ENCODE results near the gene GMPPB. TPM values are rescaled to one million over a fixed set of nuclear protein-coding genes. Genes with fewer than 3 reads are reported as not detected.

Gene GMPPB
- polyA plus RNA-seq, 1 donor (not counting 4 experiments of a cell fraction or from before 2014, with no cell fraction given): 17.4 TPM

- DNase-seq (ENCODE audit: low read depth, low spot score): no peak
- Histone ChIP-seq H4K20me1 (ENCODE audit: control insufficient read depth, extremely low read depth, insufficient read depth, low read length) (no peaks in the 10 kb centered on the region), H3K9ac (ENCODE audit: control insufficient read depth, extremely low read depth, insufficient read depth, low read length) (no peak overlapping the region), H3K9me3 (ENCODE audit: control insufficient read depth, low read depth, low read length) (no peaks in the 10 kb centered on the region), H3K4me2 (ENCODE audit: control insufficient read depth, extremely low read depth, insufficient read depth, low read depth, low read length) (no peak overlapping the region), H3K79me2 (ENCODE audit: control insufficient read depth, insufficient read depth, low read length) (no peaks in the 10 kb centered on the region), H2AFZ (ENCODE audit: control insufficient read depth, low read length) (no peak overlapping the region), H3K36me3 (ENCODE audit: control insufficient read depth in 2 of 2, extremely low read depth in 1 of 2, insufficient read depth in 2 of 2, low read length in 2 of 2) (peaks cover 10 to 30% of the 10 kb centered on the region in 2 experiments), H3K27ac (ENCODE audit: control insufficient read depth, insufficient read depth, low read length) (no peak overlapping the region), H3K9me1 (ENCODE audit: control insufficient read depth, extremely low read depth, insufficient read depth, low read length) (no peaks in the 10 kb centered on the region), H3K4me1 (ENCODE audit: control insufficient read depth, extremely low read depth, insufficient read depth, low read length) (peaks cover 4% of the 10 kb centered on the region), H3K27me3 (ENCODE audit: control insufficient read depth, extremely low read depth, insufficient read depth, low read length) (no peaks in the 10 kb centered on the region), H3K4me3 (ENCODE audit: control insufficient read depth in 2 of 3, extremely low read depth in 1 of 3, insufficient read depth in 2 of 3, low read depth in 1 of 3, low read length in 3 of 3) (no peak overlapping the region)
- dilution Hi-C loops (cut with MboI; ENCODE audit: extremely low pct_ligation_motif_present, low sequenced_read_pairs): no loop called here
- no peak for FAIRE-seq
- TF ChIP-seq EZH2 (IDR thresholded peaks at IDR 0.05; ENCODE audit: low read length) (no peak), CTCF (optimal IDR thresholded peaks at IDR 0.05 in 1 of 3, IDR thresholded peaks at IDR 0.05 in 1 of 3, conservative IDR thresholded peaks at IDR 0.05 in 1 of 3; ENCODE audit: extremely low read depth in 1 of 3, insufficient read depth in 2 of 3, low read length in 3 of 3) (no peak)
Observed at GRCh38 chr3:49707113-49707480, 16.7 kb downstream of the GMPPB start.

GRCh38 chr3:49706456-49707112, 17.2 kb downstream of the GMPPB start:
- TF ChIP-seq EZH2 (IDR thresholded peaks at IDR 0.05; ENCODE audit: low read length) (no peak), CTCF (optimal IDR thresholded peaks at IDR 0.05 in 1 of 3, IDR thresholded peaks at IDR 0.05 in 1 of 3, conservative IDR thresholded peaks at IDR 0.05 in 1 of 3; ENCODE audit: extremely low read depth in 1 of 3, insufficient read depth in 2 of 3, low read length in 3 of 3) (no peak)
- FAIRE-seq (no peak), DNase-seq (ENCODE audit: low read depth, low spot score) (no peak)
- Histone ChIP-seq H2AFZ (ENCODE audit: control insufficient read depth, low read length) (no peak overlapping the region), H3K9ac (ENCODE audit: control insufficient read depth, extremely low read depth, insufficient read depth, low read length) (no peak overlapping the region), H3K9me3 (ENCODE audit: control insufficient read depth, low read depth, low read length) (no peaks in the 10 kb centered on the region), H3K9me1 (ENCODE audit: control insufficient read depth, extremely low read depth, insufficient read depth, low read length) (no peaks in the 10 kb centered on the region), H3K4me1 (ENCODE audit: control insufficient read depth, extremely low read depth, insufficient read depth, low read length) (peaks cover 4% of the 10 kb centered on the region), H3K4me2 (ENCODE audit: control insufficient read depth, extremely low read depth, insufficient read depth, low read depth, low read length) (no peak overlapping the region), H3K79me2 (ENCODE audit: control insufficient read depth, insufficient read depth, low read length) (no peaks in the 10 kb centered on the region), H3K27ac (ENCODE audit: control insufficient read depth, insufficient read depth, low read length) (no peak overlapping the region), H3K36me3 (ENCODE audit: control insufficient read depth in 2 of 2, extremely low read depth in 1 of 2, insufficient read depth in 2 of 2, low read length in 2 of 2) (peaks cover 15 to 32% of the 10 kb centered on the region in 2 experiments), H3K27me3 (ENCODE audit: control insufficient read depth, extremely low read depth, insufficient read depth, low read length) (no peaks in the 10 kb centered on the region), H4K20me1 (ENCODE audit: control insufficient read depth, extremely low read depth, insufficient read depth, low read length) (no peaks in the 10 kb centered on the region), H3K4me3 (ENCODE audit: control insufficient read depth in 2 of 3, extremely low read depth in 1 of 3, insufficient read depth in 2 of 3, low read depth in 1 of 3, low read length in 3 of 3) (no peak overlapping the region)
- dilution Hi-C loops (cut with MboI; ENCODE audit: extremely low pct_ligation_motif_present, low sequenced_read_pairs): no loop called here

All from keratinocyte (primary cell).